ENCODE data around the gene SPAG8. TPM values are rescaled to one million over a fixed set of nuclear protein-coding genes. Genes with fewer than 3 reads are reported as not detected.

SPAG8 gene
- total and polyA plus RNA-seq, 7 experiments from 2014 or later, result 1.2 to 9.1 (median 2.3) TPM

GRCh38 chr9:35766997-35767396 is 45.1 kb downstream of the SPAG8 start:
- H3K27ac ChIP-seq (ENCODE audit: low read depth, low read length), result no peak overlapping the region
- POLR2A ChIA-PET, result no interaction called here
- H3K27ac Mint-ChIP-seq, result no peak overlapping the region

GRCh38 chr9:35763803-35764202 is 48.3 kb downstream of the SPAG8 start:
- H3K27me3 ChIP-seq (ENCODE audit: control insufficient read depth in 2 of 2, insufficient read depth in 2 of 2, low read length in 2 of 2), result no peaks in the 10 kb centered on the region
- no peak for ATAC-seq
- no peaks in the 10 kb centered on the region for H3K9me3 ChIP-seq (ENCODE audit: control insufficient read depth in 2 of 3, low read length in 3 of 3)
- Mint-ChIP-seq H3K9me3 (no peaks in the 10 kb centered on the region), H3K36me3 (peaks cover 0 to 14% (median 0%) of the 10 kb centered on the region in 5 donors), H3K27me3 (no peaks in the 10 kb centered on the region), H3K4me1 (peaks cover 18 to 63% (median 45%) of the 10 kb centered on the region in 7 donors), H3K4me3 (no peak overlapping the region), H3K27ac (no peak overlapping the region)
- CTCF ChIA-PET, result no interaction called here
- no peaks in the 10 kb centered on the region for H3K4me1 ChIP-seq (ENCODE audit: control insufficient read depth in 2 of 2, insufficient read depth in 2 of 2, low read length in 2 of 2)
- intact Hi-C loops (cut with micrococcal nuclease), result no loop called here
- H3K36me3 ChIP-seq (ENCODE audit: control insufficient read depth in 2 of 3, insufficient read depth in 3 of 3, low read length in 3 of 3), result no peaks in the 10 kb centered on the region
- no peak for DNase-seq
- H3K4me3 ChIP-seq (ENCODE audit: low read length), result no peak overlapping the region
- no peak overlapping the region for H3K27ac ChIP-seq (ENCODE audit: low read depth, low read length)
- POLR2A ChIA-PET, result interaction anchor here (1.5 kb wide), 1 partner anchor 107 kb away, joined by 4 read pairs; no protein-coding TSS in a partner anchor

More at GRCh38 chr9:35766997-35767396, 45.1 kb downstream of the SPAG8 start:
- no peaks in the 10 kb centered on the region for H3K27me3 ChIP-seq (ENCODE audit: control insufficient read depth in 2 of 2, insufficient read depth in 2 of 2, low read length in 2 of 2)
- intact Hi-C loops (cut with micrococcal nuclease), result no loop called here
- no peak overlapping the region for H3K4me3 ChIP-seq (ENCODE audit: low read length)
- no peaks in the 10 kb centered on the region for H3K4me1 ChIP-seq (ENCODE audit: control insufficient read depth in 2 of 2, insufficient read depth in 2 of 2, low read length in 2 of 2)
- Mint-ChIP-seq H3K36me3 (peaks cover 0 to 4% (median 0%) of the 10 kb centered on the region in 5 donors), H3K9me3 (no peaks in the 10 kb centered on the region), H3K4me1 (peaks cover 0 to 39% (median 20%) of the 10 kb centered on the region in 7 donors), H3K27me3 (no peaks in the 10 kb centered on the region), H3K4me3 (no peak overlapping the region)
- DNase-seq (no peak), ATAC-seq (no peak)
- H3K9me3 ChIP-seq (ENCODE audit: control insufficient read depth in 2 of 3, low read length in 3 of 3), result no peaks in the 10 kb centered on the region
- CTCF ChIA-PET, result no interaction called here
- H3K36me3 ChIP-seq (ENCODE audit: control insufficient read depth in 2 of 3, insufficient read depth in 3 of 3, low read length in 3 of 3), result no peaks in the 10 kb centered on the region

GRCh38 chr9:35763181-35763580 is 48.9 kb downstream of the SPAG8 start:
- intact Hi-C loops (cut with micrococcal nuclease), result no loop called here
- Mint-ChIP-seq H3K9me3 (no peaks in the 10 kb centered on the region), H3K27ac (peak overlapping the region in 1 of 9 donors; percentile 8), H3K4me3 (no peak overlapping the region), H3K36me3 (peaks cover 0 to 14% (median 0%) of the 10 kb centered on the region in 5 donors), H3K4me1 (peaks cover 24 to 63% (median 45%) of the 10 kb centered on the region in 7 donors), H3K27me3 (no peaks in the 10 kb centered on the region)
- Histone ChIP-seq H3K27me3 (ENCODE audit: control insufficient read depth in 2 of 2, insufficient read depth in 2 of 2, low read length in 2 of 2) (no peaks in the 10 kb centered on the region), H3K36me3 (ENCODE audit: control insufficient read depth in 2 of 3, insufficient read depth in 3 of 3, low read length in 3 of 3) (no peaks in the 10 kb centered on the region), H3K27ac (ENCODE audit: low read depth, low read length) (no peak overlapping the region), H3K4me3 (ENCODE audit: low read length) (no peak overlapping the region), H3K4me1 (ENCODE audit: control insufficient read depth in 2 of 2, insufficient read depth in 2 of 2, low read length in 2 of 2) (no peaks in the 10 kb centered on the region), H3K9me3 (ENCODE audit: control insufficient read depth in 2 of 3, low read length in 3 of 3) (no peaks in the 10 kb centered on the region)
- ChIA-PET CTCF (interaction anchor here (0.6 kb wide), 1 partner anchor 152 kb away, joined by 7 read pairs; no protein-coding TSS in a partner anchor), POLR2A (interaction anchor here (0.7 to 1.5 kb wide), 3 partner anchors 13 to 649 kb away, joined by 3 to 4 read pairs (median 4); no protein-coding TSS in a partner anchor)
- no peak for ATAC-seq
- DNase-seq, result no peak

GRCh38 chr9:35760651-35761050 is 51.4 kb downstream of the SPAG8 start:
- no peak overlapping the region for H3K4me3 ChIP-seq (ENCODE audit: low read length)
- no peaks in the 10 kb centered on the region for H3K27me3 ChIP-seq (ENCODE audit: control insufficient read depth in 2 of 2, insufficient read depth in 2 of 2, low read length in 2 of 2)
- Mint-ChIP-seq H3K27me3 (no peaks in the 10 kb centered on the region), H3K9me3 (no peaks in the 10 kb centered on the region), H3K27ac (peak overlapping the region in 1 of 9 donors; percentile 33), H3K4me1 (peaks cover 38 to 68% (median 59%) of the 10 kb centered on the region in 7 donors), H3K36me3 (peaks cover 0 to 14% (median 2%) of the 10 kb centered on the region in 5 donors), H3K4me3 (peak overlapping the region in 1 of 10 donors; percentile 32)
- no peaks in the 10 kb centered on the region for H3K9me3 ChIP-seq (ENCODE audit: control insufficient read depth in 2 of 3, low read length in 3 of 3)
- ATAC-seq (no peak), DNase-seq (no peak)
- H3K36me3 ChIP-seq (ENCODE audit: control insufficient read depth in 2 of 3, insufficient read depth in 3 of 3, low read length in 3 of 3), result peaks cover 0 to 6% (median 0%) of the 10 kb centered on the region in 3 experiments
- intact Hi-C loops (cut with micrococcal nuclease), result no loop called here
- CTCF ChIA-PET, result interaction anchor here (0.6 to 0.9 kb wide), 2 partner anchors 12 to 361 kb away, joined by 3 read pairs; no protein-coding TSS in a partner anchor
- peaks cover 6 to 9% of the 10 kb centered on the region in 2 donors for H3K4me1 ChIP-seq (ENCODE audit: control insufficient read depth in 2 of 2, insufficient read depth in 2 of 2, low read length in 2 of 2)
- H3K27ac ChIP-seq (ENCODE audit: low read depth, low read length), result no peak overlapping the region
- POLR2A ChIA-PET, result interaction anchor here (1.0 to 1.5 kb wide), 2 partner anchors 12 to 85 kb away, joined by 3 to 5 read pairs; partner anchors contain the start of genes GBA2 and RGP1

GRCh38 chr9:35759795-35760194 is 52.3 kb downstream of the SPAG8 start:
- Histone ChIP-seq H3K36me3 (ENCODE audit: control insufficient read depth in 2 of 3, insufficient read depth in 3 of 3, low read length in 3 of 3) (peaks cover 0 to 6% (median 0%) of the 10 kb centered on the region in 3 experiments), H3K4me3 (ENCODE audit: low read length) (no peak overlapping the region), H3K4me1 (ENCODE audit: control insufficient read depth in 2 of 2, insufficient read depth in 2 of 2, low read length in 2 of 2) (peaks cover 6 to 9% of the 10 kb centered on the region in 2 donors), H3K27me3 (ENCODE audit: control insufficient read depth in 2 of 2, insufficient read depth in 2 of 2, low read length in 2 of 2) (no peaks in the 10 kb centered on the region), H3K9me3 (ENCODE audit: control insufficient read depth in 2 of 3, low read length in 3 of 3) (no peaks in the 10 kb centered on the region), H3K27ac (ENCODE audit: low read depth, low read length) (no peak overlapping the region)
- peak overlapping the region in 2 of 9 donors; percentile 38 to 55 for H3K27ac Mint-ChIP-seq
- H3K27me3 Mint-ChIP-seq, result no peaks in the 10 kb centered on the region
- intact Hi-C loops (cut with micrococcal nuclease), result no loop called here
- no peaks in the 10 kb centered on the region for H3K9me3 Mint-ChIP-seq
- ATAC-seq, result no peak
- no peak for DNase-seq
- peaks cover 39 to 71% (median 60%) of the 10 kb centered on the region in 7 donors for H3K4me1 Mint-ChIP-seq
- ChIA-PET CTCF (interaction anchor here (0.9 kb wide), 1 partner anchor 12 kb away, joined by 3 read pairs; no protein-coding TSS in a partner anchor), POLR2A (interaction anchor here (0.6 to 1.0 kb wide), 2 partner anchors 15 to 86 kb away, joined by 3 to 4 read pairs; no protein-coding TSS in a partner anchor)
- H3K36me3 Mint-ChIP-seq, result peaks cover 0 to 14% (median 2%) of the 10 kb centered on the region in 5 donors
- H3K4me3 Mint-ChIP-seq, result peak overlapping the region in 6 of 10 donors; percentile 6 to 73 (median 26)

Other genes starting within 250 kb of the SPAG8 start
- 10 to 100 TPM; 25.4 to 45.5 (median 39.2) TPM for gene TESK1, start 207.0 kb downstream of the SPAG8 start, total RNA-seq
- 1 to 10 TPM; 3.5 to 7.1 TPM for gene TESK1, start 207.0 kb downstream of the SPAG8 start, polyA plus RNA-seq
- gene CD72, start 193.8 kb downstream of the SPAG8 start, total RNA-seq, result 10 to 100 TPM in 1 of 5 experiments, 1 to 10 TPM in 4; 2.7 to 12.1 (median 6.8) TPM
- under 1 TPM; 0.40 to 0.87 TPM for gene CD72, start 193.8 kb downstream of the SPAG8 start, polyA plus RNA-seq
- 100 to 1,000 TPM in 1 of 5 experiments, 10 to 100 TPM in 4; 16.9 to 225 (median 45.6) TPM for gene SIT1, start 161.3 kb downstream of the SPAG8 start, total RNA-seq
- 100 to 1,000 TPM in 1 of 2 donors, 10 to 100 TPM in 1; 97.4 to 162 TPM for gene SIT1, start 161.3 kb downstream of the SPAG8 start, polyA plus RNA-seq
- over 10,000 TPM in 1 of 5 experiments, 1,000 to 10,000 TPM in 4; 5,750 to 11,273 (median 9,225) TPM for gene RMRP, start 154.2 kb downstream of the SPAG8 start, total RNA-seq
- 10 to 100 TPM in 1 of 2 donors, not detected in 1; 49.2 TPM for gene RMRP, start 154.2 kb downstream of the SPAG8 start, polyA plus RNA-seq
- 10 to 100 TPM; 12.0 to 37.4 (median 16.4) TPM for gene CCDC107, start 154.0 kb downstream of the SPAG8 start, total RNA-seq
- gene CCDC107, start 154.0 kb downstream of the SPAG8 start, polyA plus RNA-seq, result 10 to 100 TPM; 49.1 to 65.7 TPM
- 10 to 100 TPM in 1 of 5 experiments, 1 to 10 TPM in 1, under 1 TPM in 1, not detected in 2; 0.11 to 10.4 (median 1.0) TPM for gene ARHGEF39, start 147.1 kb downstream of the SPAG8 start, total RNA-seq
- under 1 TPM; 0.12 to 0.44 TPM for gene ARHGEF39, start 147.1 kb downstream of the SPAG8 start, polyA plus RNA-seq
- gene CA9, start 138.3 kb downstream of the SPAG8 start, total RNA-seq, result under 1 TPM in 1 of 5 experiments, not detected in 4; 0.36 TPM
- gene CA9, start 138.3 kb downstream of the SPAG8 start, polyA plus RNA-seq, result not detected
- 100 to 1,000 TPM in 2 of 5 experiments, 10 to 100 TPM in 3; 15.0 to 136 (median 47.6) TPM for gene TPM2, start 122.3 kb downstream of the SPAG8 start, total RNA-seq
- gene TPM2, start 122.3 kb downstream of the SPAG8 start, polyA plus RNA-seq, result under 1 TPM in 1 of 2 donors, not detected in 1; 0.87 TPM
- gene TLN1, start 80.1 kb downstream of the SPAG8 start, total RNA-seq, result 100 to 1,000 TPM; 191 to 369 (median 241) TPM
- 100 to 1,000 TPM in 1 of 2 donors, 10 to 100 TPM in 1; 33.8 to 112 TPM for gene TLN1, start 80.1 kb downstream of the SPAG8 start, polyA plus RNA-seq
- 10 to 100 TPM; 13.4 to 22.1 (median 20.9) TPM for gene CREB3, start 79.6 kb downstream of the SPAG8 start, total RNA-seq
- gene CREB3, start 79.6 kb downstream of the SPAG8 start, polyA plus RNA-seq, result 10 to 100 TPM; 33.2 to 40.2 TPM
- 10 to 100 TPM; 22.7 to 55.4 (median 49.9) TPM for gene GBA2, start 63.0 kb downstream of the SPAG8 start, total RNA-seq
- gene GBA2, start 63.0 kb downstream of the SPAG8 start, polyA plus RNA-seq, result 10 to 100 TPM; 18.0 to 24.3 TPM
- 10 to 100 TPM; 21.2 to 28.8 (median 23.3) TPM for gene RGP1, start 63.0 kb downstream of the SPAG8 start, total RNA-seq
- 1 to 10 TPM; 8.8 to 9.1 TPM for gene RGP1, start 63.0 kb downstream of the SPAG8 start, polyA plus RNA-seq
- under 1 TPM in 3 of 5 experiments, not detected in 2; 0.48 to 0.84 (median 0.61) TPM for gene MSMP, start 58.0 kb downstream of the SPAG8 start, total RNA-seq
- gene MSMP, start 58.0 kb downstream of the SPAG8 start, polyA plus RNA-seq, result not detected
- gene NPR2, start 20.7 kb downstream of the SPAG8 start, total RNA-seq, result 10 to 100 TPM in 3 of 5 experiments, 1 to 10 TPM in 2; 3.1 to 22.2 (median 11.2) TPM
- gene NPR2, start 20.7 kb downstream of the SPAG8 start, polyA plus RNA-seq, result 1 to 10 TPM; 1.0 to 1.2 TPM
- gene HINT2, start 2.8 kb upstream of the SPAG8 start, total RNA-seq, result 10 to 100 TPM; 14.3 to 50.7 (median 22.2) TPM
- 10 to 100 TPM; 63.5 to 74.5 TPM for gene HINT2, start 2.8 kb upstream of the SPAG8 start, polyA plus RNA-seq
- under 1 TPM in 1 of 5 experiments, not detected in 4; 0.32 TPM for gene FAM221B, start 16.5 kb upstream of the SPAG8 start, total RNA-seq
- not detected for gene FAM221B, start 16.5 kb upstream of the SPAG8 start, polyA plus RNA-seq
- 10 to 100 TPM in 4 of 5 experiments, 1 to 10 TPM in 1; 3.9 to 11.6 (median 10.6) TPM for gene TMEM8B, start 17.0 kb upstream of the SPAG8 start, total RNA-seq
- gene TMEM8B, start 17.0 kb upstream of the SPAG8 start, polyA plus RNA-seq, result 1 to 10 TPM; 3.0 to 3.5 TPM
- gene OR13J1, start 58.1 kb upstream of the SPAG8 start, total RNA-seq, result not detected
- gene OR13J1, start 58.1 kb upstream of the SPAG8 start, polyA plus RNA-seq, result not detected
- not detected for gene HRCT1, start 93.9 kb upstream of the SPAG8 start, total RNA-seq
- not detected for gene HRCT1, start 93.9 kb upstream of the SPAG8 start, polyA plus RNA-seq
- gene SPAAR, start 97.2 kb upstream of the SPAG8 start, total RNA-seq, result not detected
- gene SPAAR, start 97.2 kb upstream of the SPAG8 start, polyA plus RNA-seq, result not detected
- not detected for gene OR2S2, start 145.9 kb upstream of the SPAG8 start, total RNA-seq
- gene OR2S2, start 145.9 kb upstream of the SPAG8 start, polyA plus RNA-seq, result not detected
- 10 to 100 TPM in 3 of 5 experiments, 1 to 10 TPM in 2; 7.4 to 16.7 (median 13.3) TPM for gene RECK, start 224.7 kb upstream of the SPAG8 start, total RNA-seq
- gene RECK, start 224.7 kb upstream of the SPAG8 start, polyA plus RNA-seq, result 10 to 100 TPM; 23.7 to 26.2 TPM